ENCODE measurements around the gene ZNF500.

The ZNF500 gene

GRCh38 chr16:4772351-4772750 is 5.4 kb upstream of the ZNF500 start:
- no peak for DNase-seq (ENCODE audit: low read depth, low spot score)

GRCh38 chr16:4771646-4772045 is 4.7 kb upstream of the ZNF500 start:
- DNase-seq (ENCODE audit: low read depth, low spot score), result no peak

GRCh38 chr16:4769306-4769638 is 2.3 kb upstream of the ZNF500 start:
- no peak for DNase-seq (ENCODE audit: low read depth, low spot score)

GRCh38 chr16:4768549-4769305 is 1.8 kb upstream of the ZNF500 start:
- peak; percentile 98 for DNase-seq (ENCODE audit: low read depth, low spot score)

- no peak for DNase-seq (ENCODE audit: low read depth, low spot score)
These were observed 1.0 kb upstream of the ZNF500 start for GRCh38 chr16:4767872-4768548.

GRCh38 chr16:4765511-4766474 is 1.2 kb downstream of the ZNF500 start:
- DNase-seq (ENCODE audit: low read depth, low spot score), result no peak

- no peak for DNase-seq (ENCODE audit: low read depth, low spot score)
These were observed 3.2 kb downstream of the ZNF500 start for GRCh38 chr16:4763791-4764190.

GRCh38 chr16:4762205-4762604 is 4.8 kb downstream of the ZNF500 start:
- no peak for DNase-seq (ENCODE audit: low read depth, low spot score)

GRCh38 chr16:4760221-4760910 is 6.6 kb downstream of the ZNF500 start:
- DNase-seq (ENCODE audit: low read depth, low spot score), result no peak

- no peak for DNase-seq (ENCODE audit: low read depth, low spot score)
These were observed 11.3 kb downstream of the ZNF500 start for GRCh38 chr16:4755687-4756086.

- DNase-seq (ENCODE audit: low read depth, low spot score), result no peak
These were observed 12.1 kb downstream of the ZNF500 start for GRCh38 chr16:4754865-4755264.

- DNase-seq (ENCODE audit: low read depth, low spot score), result no peak
These were observed 13.7 kb downstream of the ZNF500 start for GRCh38 chr16:4753227-4753626.

- no peak for DNase-seq (ENCODE audit: low read depth, low spot score)
These were observed 14.4 kb downstream of the ZNF500 start for GRCh38 chr16:4752351-4753100.

- DNase-seq (ENCODE audit: low read depth, low spot score), result no peak
These were observed 16.1 kb downstream of the ZNF500 start for GRCh38 chr16:4750896-4751295.

GRCh38 chr16:4749700-4750257 is 17.2 kb downstream of the ZNF500 start:
- DNase-seq (ENCODE audit: low read depth, low spot score), result no peak

- DNase-seq (ENCODE audit: low read depth, low spot score), result no peak
These were observed 18.1 kb downstream of the ZNF500 start for GRCh38 chr16:4748682-4749411.

- DNase-seq (ENCODE audit: low read depth, low spot score), result no peak
These were observed 18.9 kb downstream of the ZNF500 start for GRCh38 chr16:4747906-4748681.

- peak; percentile 24 for DNase-seq (ENCODE audit: low read depth, low spot score)
These were observed 19.9 kb downstream of the ZNF500 start for GRCh38 chr16:4746991-4747574.

GRCh38 chr16:4746215-4746614 is 20.7 kb downstream of the ZNF500 start:
- no peak for DNase-seq (ENCODE audit: low read depth, low spot score)
